Activated CD8-positive, alpha-beta T cell treated with anti-CD3 and anti-CD28 coated beads for 36 hours (primary cell): Measurements from ENCODE around the gene ALDH7A1. TPM values are rescaled to one million over a fixed set of nuclear protein-coding genes. Genes with fewer than 3 reads are reported as not detected.
A peak's percentile ranks its signal among the peaks of the same experiment; 100 is the strongest.

Experiments used
- ATAC-seq: fragments of 200-7000 bp; cut with Tn5 transposase; one replicate; pipeline ENCODE4 v1.10.0; 2021; ENCODE audit warnings: mild to moderate bottlenecking, moderate library complexity
- CTCF ChIA-PET: fragments of 350-600 bp; sonication (Branson Sonifier 250); formaldehyde crosslinking; loops from one replicate; lab custom pipeline; 2021; ENCODE audit warnings: antibody characterized with exemption; lab: Charles Lee
- POLR2A ChIA-PET: fragments of 350-600 bp; sonication (Branson Sonifier 250); formaldehyde crosslinking; loops from one replicate; lab custom pipeline; 2021; ENCODE audit warnings: antibody characterized with exemption; lab: Charles Lee
- DNase-seq: peaks from one replicate; pipeline ENCODE4 v3.0.0-alpha.2; 2020
- H3K27ac Mint-ChIP-seq: one replicate; pipeline ENCODE4 v1.8.0; 2021; ENCODE audit warnings: mild to moderate bottlenecking, mixed read lengths
- H3K27me3 Mint-ChIP-seq: one replicate; pipeline ENCODE4 v1.8.0; 2021; ENCODE audit warnings: mixed read lengths
- H3K36me3 Mint-ChIP-seq: one replicate; pipeline ENCODE4 v1.8.0; 2021; ENCODE audit warnings: low read depth, mixed read lengths
- H3K4me1 Mint-ChIP-seq: one replicate; pipeline ENCODE4 v1.8.0; 2021; ENCODE audit warnings: low read depth, mixed read lengths
- H3K4me3 Mint-ChIP-seq: one replicate; pipeline ENCODE4 v1.8.0; 2021; ENCODE audit warnings: mild to moderate bottlenecking, moderate library complexity, mixed read lengths
- H3K9me3 Mint-ChIP-seq: one replicate; pipeline ENCODE4 v1.8.0; 2021; ENCODE audit warnings: mixed read lengths
- intact Hi-C: fragments of 100-400 bp; cut with micrococcal nuclease; formaldehyde crosslinking; loops from one replicate; pipeline ENCODE4 v1.10.0; 2022
- total RNA-seq, 2 experiments: library from RNA; stranded (reverse); gene quantifications; one replicate each; pipeline ENCODE4 v1.2.3, GENCODE V29; 2021
- TF ChIP-seq, protein P1 (sequence below): fragments of 200-600 bp; IDR thresholded peaks from one replicate; pipeline ENCODE4 v1.8.0; 2022; ENCODE audit warnings: antibody characterized with exemption, mild to moderate bottlenecking

The ALDH7A1 gene
- total RNA-seq, 2 experiments from 2014 or later = 4.8 to 5.1 TPM

DNA sequence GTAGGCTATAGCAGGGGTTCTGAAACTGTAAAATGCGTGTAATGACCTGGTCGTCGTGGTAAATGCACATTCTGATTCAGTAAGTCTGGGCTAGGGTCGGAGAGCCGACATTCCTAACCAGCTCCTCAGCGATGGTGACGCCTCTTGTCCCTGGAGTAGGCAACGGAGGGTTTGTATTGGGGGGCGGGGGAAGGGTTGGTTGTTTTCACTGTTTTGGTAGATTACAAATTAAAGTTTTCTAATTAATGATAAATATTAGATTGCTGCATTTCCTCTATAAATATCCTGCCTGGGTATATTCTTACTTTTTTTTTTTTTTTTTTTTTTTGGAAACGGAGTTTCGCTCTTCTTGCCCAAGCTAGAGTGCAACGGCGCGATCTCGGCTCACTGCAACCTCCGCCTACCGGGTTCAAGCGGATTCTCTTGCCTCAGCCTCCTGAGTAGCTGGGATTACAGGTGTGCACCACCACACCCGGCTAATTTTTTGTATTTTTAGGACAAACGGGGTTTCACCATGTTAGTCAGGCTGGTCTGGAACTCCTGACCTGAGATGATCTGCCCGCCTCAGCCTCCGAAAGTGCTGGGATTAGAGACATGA lies 566 bp upstream of the ALDH7A1 start:
- POLR2A ChIA-PET = interaction anchor here (1.3 kb wide), 1 partner anchor 14 kb away, joined by 3 read pairs; no protein-coding TSS in a partner anchor
- Mint-ChIP-seq H3K27me3 (peaks cover 8% of the 10 kb centered on the region), H3K9me3 (peaks cover 2% of the 10 kb centered on the region), H3K4me1 (peaks cover 17% of the 10 kb centered on the region), H3K27ac (no peak overlapping the region), H3K36me3 (no peaks in the 10 kb centered on the region), H3K4me3 (peak overlapping the region; percentile 75)
- DNase-seq (no peak), ATAC-seq (no peak)
- TF ChIP-seq, protein P1, sequence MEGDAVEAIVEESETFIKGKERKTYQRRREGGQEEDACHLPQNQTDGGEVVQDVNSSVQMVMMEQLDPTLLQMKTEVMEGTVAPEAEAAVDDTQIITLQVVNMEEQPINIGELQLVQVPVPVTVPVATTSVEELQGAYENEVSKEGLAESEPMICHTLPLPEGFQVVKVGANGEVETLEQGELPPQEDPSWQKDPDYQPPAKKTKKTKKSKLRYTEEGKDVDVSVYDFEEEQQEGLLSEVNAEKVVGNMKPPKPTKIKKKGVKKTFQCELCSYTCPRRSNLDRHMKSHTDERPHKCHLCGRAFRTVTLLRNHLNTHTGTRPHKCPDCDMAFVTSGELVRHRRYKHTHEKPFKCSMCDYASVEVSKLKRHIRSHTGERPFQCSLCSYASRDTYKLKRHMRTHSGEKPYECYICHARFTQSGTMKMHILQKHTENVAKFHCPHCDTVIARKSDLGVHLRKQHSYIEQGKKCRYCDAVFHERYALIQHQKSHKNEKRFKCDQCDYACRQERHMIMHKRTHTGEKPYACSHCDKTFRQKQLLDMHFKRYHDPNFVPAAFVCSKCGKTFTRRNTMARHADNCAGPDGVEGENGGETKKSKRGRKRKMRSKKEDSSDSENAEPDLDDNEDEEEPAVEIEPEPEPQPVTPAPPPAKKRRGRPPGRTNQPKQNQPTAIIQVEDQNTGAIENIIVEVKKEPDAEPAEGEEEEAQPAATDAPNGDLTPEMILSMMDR = no peak
- CTCF ChIA-PET = no interaction called here
- intact Hi-C loops = no loop called here

DNA sequence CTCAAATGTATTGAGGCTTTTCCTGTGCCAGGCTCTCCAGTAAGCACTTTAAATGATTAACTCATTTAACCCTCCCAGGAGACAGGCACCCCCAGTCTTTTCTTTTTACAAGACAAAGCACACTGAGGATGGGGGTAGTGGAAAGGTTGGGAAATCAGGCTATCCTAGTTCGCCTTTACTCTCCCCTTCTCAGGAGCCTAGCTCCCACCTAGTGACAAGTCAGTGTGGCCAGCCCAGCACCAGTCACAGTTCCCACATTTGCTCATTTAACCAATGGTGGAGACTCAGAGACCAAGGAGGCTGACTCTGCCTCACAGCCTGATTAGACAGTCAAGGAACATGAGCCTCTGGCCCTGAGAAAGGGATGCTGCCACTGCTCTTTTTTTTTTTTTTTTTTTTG lies 3.5 kb downstream of the ALDH7A1 start:
- H3K4me3 Mint-ChIP-seq = no peak overlapping the region
- no peak overlapping the region for H3K27ac Mint-ChIP-seq
- peaks cover 8% of the 10 kb centered on the region for H3K27me3 Mint-ChIP-seq
- H3K9me3 Mint-ChIP-seq = no peaks in the 10 kb centered on the region
- intact Hi-C loops = no loop called here
- ChIA-PET CTCF (no interaction called here), POLR2A (interaction anchor here (1.4 kb wide), 1 partner anchor 10 kb away, joined by 5 read pairs; no protein-coding TSS in a partner anchor)
- DNase-seq = no peak
- peaks cover 11% of the 10 kb centered on the region for H3K4me1 Mint-ChIP-seq
- no peak for ATAC-seq
- TF ChIP-seq, protein P1 = no peak
- no peaks in the 10 kb centered on the region for H3K36me3 Mint-ChIP-seq

DNA sequence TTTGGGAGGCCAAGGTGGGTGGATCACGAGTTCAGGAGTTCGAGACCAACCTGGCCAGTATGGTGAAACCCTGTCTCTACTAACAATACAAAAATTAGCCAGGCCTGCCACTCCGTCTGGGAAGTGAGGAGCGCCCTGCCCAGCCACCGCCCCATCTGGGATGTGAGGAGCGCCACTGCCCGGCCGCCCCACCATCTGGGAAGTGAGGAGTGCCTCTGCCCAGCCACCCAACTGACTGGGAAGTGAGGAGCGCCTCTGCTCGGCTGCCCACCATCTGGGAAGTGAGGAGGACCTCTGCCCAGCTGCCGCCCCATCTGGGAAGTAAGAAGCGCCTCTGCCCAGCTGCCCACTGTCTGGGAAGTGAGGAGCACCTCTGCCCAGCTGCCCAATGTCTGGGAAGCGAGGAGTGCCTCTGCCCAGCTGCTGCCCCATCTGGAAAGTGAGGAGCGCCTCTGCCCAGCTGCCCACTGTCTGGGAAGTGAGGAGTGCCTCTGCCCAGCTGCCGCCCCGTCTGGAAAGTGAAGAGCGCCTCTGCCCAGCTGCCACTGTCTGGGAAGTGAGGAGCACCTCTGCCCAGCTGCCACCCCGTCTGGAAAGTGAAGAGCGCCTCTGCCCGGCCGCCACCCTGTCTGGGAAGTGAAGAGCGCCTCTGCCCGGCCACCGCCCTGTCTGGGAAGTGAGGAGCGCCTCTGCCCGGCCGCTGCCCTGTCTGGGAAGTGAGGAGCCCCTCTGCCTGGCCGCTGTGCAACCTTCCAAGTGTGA lies 5.3 kb downstream of the ALDH7A1 start:
- intact Hi-C loops = no loop called here
- Mint-ChIP-seq H3K9me3 (no peaks in the 10 kb centered on the region), H3K27me3 (peaks cover 8% of the 10 kb centered on the region), H3K27ac (no peak overlapping the region), H3K4me1 (peaks cover 5% of the 10 kb centered on the region), H3K4me3 (no peak overlapping the region), H3K36me3 (no peaks in the 10 kb centered on the region)
- TF ChIP-seq, protein P1 = no peak
- ChIA-PET POLR2A (no interaction called here), CTCF (no interaction called here)
- no peak for ATAC-seq
- DNase-seq = no peak

DNA sequence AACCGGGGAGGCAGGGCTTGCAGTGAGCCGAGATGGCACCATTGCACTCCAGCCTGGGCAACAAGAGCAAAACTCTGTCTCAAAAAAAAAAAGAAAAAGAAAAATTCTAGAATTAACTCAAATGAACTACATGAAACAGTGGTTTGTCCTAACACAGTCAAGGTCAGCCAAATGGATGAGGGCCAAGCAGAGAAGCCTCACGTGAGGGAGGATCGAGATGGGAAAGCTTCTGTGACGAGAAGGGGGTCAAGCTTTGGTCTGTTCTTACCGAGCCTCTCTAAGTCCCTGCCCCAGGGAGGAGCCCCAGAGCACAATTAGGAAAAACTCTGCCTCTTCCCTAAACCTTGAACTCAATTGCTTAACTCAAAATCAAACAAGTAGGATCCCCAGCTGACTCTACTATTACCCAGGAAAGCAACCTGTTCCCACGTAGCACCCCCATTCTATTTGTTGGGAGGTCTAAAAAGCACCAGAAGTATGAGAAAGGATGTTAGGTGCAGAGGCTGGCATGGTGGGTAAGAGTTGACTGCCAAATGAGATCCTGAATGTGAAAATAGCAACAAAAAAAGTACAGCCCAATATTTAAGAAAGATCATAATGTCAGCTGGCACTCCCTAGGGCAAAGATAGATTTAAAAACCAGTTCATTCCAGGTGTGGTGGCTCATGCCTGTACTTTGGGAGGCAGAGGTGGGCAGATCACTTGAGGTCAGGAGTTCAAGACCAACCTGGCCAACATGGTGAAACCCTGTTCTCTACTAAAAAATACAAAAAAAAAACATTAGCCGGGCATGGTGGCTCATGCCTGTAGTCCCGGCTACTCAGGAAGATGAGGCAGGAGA lies 7.2 kb downstream of the ALDH7A1 start:
- POLR2A ChIA-PET = interaction anchor here (0.7 kb wide), 1 partner anchor 155 kb away, joined by 3 read pairs; no protein-coding TSS in a partner anchor
- TF ChIP-seq, protein P1 = no peak
- H3K27me3 Mint-ChIP-seq = peaks cover 2% of the 10 kb centered on the region
- no peak overlapping the region for H3K4me3 Mint-ChIP-seq
- no peaks in the 10 kb centered on the region for H3K4me1 Mint-ChIP-seq
- intact Hi-C loops = no loop called here
- DNase-seq = no peak
- CTCF ChIA-PET = no interaction called here
- H3K36me3 Mint-ChIP-seq = no peaks in the 10 kb centered on the region
- no peaks in the 10 kb centered on the region for H3K9me3 Mint-ChIP-seq
- no peak overlapping the region for H3K27ac Mint-ChIP-seq
- ATAC-seq = no peak
